Neural crest cell (in vitro differentiated cells): Measurements from ENCODE around the gene SEMA4C. TPM values are rescaled to one million over a fixed set of nuclear protein-coding genes. Genes with fewer than 3 reads are reported as not detected.

Source experiments
- DNase-seq: peaks from one replicate; pipeline ENCODE4 v3.0.0; 2021; ENCODE audit warnings: low read depth, mixed read lengths, low spot score
- H3K27ac Mint-ChIP-seq: one replicate; pipeline ENCODE4 v1.8.0; 2021; ENCODE audit warnings: mild to moderate bottlenecking, mixed read lengths; ENCODE audit not compliant: unreplicated experiment
- H3K27me3 Mint-ChIP-seq: 2 replicates; pipeline ENCODE4 v1.8.0; 2021; ENCODE audit warnings: low read depth, mild to moderate bottlenecking, mixed read lengths
- H3K36me3 Mint-ChIP-seq: 2 replicates; pipeline ENCODE4 v1.8.0; 2021; ENCODE audit warnings: low read depth, mild to moderate bottlenecking, mixed read lengths
- H3K4me1 Mint-ChIP-seq: 2 replicates; pipeline ENCODE4 v1.8.0; 2021; ENCODE audit warnings: mixed read lengths
- H3K4me3 Mint-ChIP-seq: one replicate; pipeline ENCODE4 v1.8.0; 2021; ENCODE audit warnings: mild to moderate bottlenecking, mixed read lengths
- H3K9me3 Mint-ChIP-seq: 2 replicates; pipeline ENCODE4 v1.8.0; 2021; ENCODE audit warnings: mixed read lengths
- total RNA-seq: library from RNA; stranded (reverse); gene quantifications from 2 replicates; pipeline ENCODE4 v1.2.1, GENCODE V29; 2021
- TF ChIP-seq, protein P1 (sequence below): fragments of 200-600 bp; sonication (generic); conservative IDR thresholded peaks from 2 replicates; pipeline ENCODE4 v1.5.0; 2021; ENCODE audit warnings: antibody characterized with exemption, mild to moderate bottlenecking

SEMA4C gene
- total RNA-seq, 1 donor from 2014 or later = 103 TPM

- peaks cover 9% of the 10 kb centered on the region for H3K36me3 Mint-ChIP-seq
- H3K9me3 Mint-ChIP-seq = no peaks in the 10 kb centered on the region
- no peaks in the 10 kb centered on the region for H3K27me3 Mint-ChIP-seq
- H3K4me1 Mint-ChIP-seq = peaks cover 22% of the 10 kb centered on the region
- no peak for DNase-seq
- TF ChIP-seq, protein P1, sequence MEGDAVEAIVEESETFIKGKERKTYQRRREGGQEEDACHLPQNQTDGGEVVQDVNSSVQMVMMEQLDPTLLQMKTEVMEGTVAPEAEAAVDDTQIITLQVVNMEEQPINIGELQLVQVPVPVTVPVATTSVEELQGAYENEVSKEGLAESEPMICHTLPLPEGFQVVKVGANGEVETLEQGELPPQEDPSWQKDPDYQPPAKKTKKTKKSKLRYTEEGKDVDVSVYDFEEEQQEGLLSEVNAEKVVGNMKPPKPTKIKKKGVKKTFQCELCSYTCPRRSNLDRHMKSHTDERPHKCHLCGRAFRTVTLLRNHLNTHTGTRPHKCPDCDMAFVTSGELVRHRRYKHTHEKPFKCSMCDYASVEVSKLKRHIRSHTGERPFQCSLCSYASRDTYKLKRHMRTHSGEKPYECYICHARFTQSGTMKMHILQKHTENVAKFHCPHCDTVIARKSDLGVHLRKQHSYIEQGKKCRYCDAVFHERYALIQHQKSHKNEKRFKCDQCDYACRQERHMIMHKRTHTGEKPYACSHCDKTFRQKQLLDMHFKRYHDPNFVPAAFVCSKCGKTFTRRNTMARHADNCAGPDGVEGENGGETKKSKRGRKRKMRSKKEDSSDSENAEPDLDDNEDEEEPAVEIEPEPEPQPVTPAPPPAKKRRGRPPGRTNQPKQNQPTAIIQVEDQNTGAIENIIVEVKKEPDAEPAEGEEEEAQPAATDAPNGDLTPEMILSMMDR = no peak
- peak overlapping the region; percentile 51 for H3K4me3 Mint-ChIP-seq
- H3K27ac Mint-ChIP-seq = no peak overlapping the region
Observed at GRCh38 chr2:96853321-96853720, 16.6 kb downstream of the SEMA4C start.

DNA sequence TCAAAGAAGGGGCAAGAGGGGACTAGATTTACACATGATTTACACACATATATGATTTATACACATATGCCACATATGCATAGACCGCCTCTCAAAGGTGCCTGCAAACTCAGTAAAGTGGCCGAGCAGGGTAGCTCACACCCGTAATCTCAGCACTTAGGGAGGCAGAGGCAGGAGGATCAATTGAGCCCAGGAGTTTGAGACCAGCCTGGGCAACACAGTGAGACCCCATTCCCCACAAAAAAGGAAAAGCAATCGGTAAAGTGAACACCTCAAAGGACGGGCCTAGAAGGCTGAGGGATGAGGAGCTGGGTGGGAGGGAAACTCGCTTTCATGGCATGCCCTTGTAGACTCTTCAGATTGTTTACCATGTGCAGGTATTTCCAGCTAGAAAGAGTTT, 17.2 kb downstream of the SEMA4C start:
- peaks cover 29% of the 10 kb centered on the region for H3K4me1 Mint-ChIP-seq
- H3K4me3 Mint-ChIP-seq = peak overlapping the region; percentile 77
- TF ChIP-seq, protein P1 = no peak
- H3K9me3 Mint-ChIP-seq = no peaks in the 10 kb centered on the region
- H3K36me3 Mint-ChIP-seq = peaks cover 12% of the 10 kb centered on the region
- no peak overlapping the region for H3K27ac Mint-ChIP-seq
- H3K27me3 Mint-ChIP-seq = no peaks in the 10 kb centered on the region
- DNase-seq = no peak

GRCh38 chr2:96848264-96848663, 21.6 kb downstream of the SEMA4C start:
- peaks cover 17% of the 10 kb centered on the region for H3K4me1 Mint-ChIP-seq
- no peak overlapping the region for H3K27ac Mint-ChIP-seq
- TF ChIP-seq, protein P1 = no peak
- H3K4me3 Mint-ChIP-seq = peak overlapping the region; percentile 60
- no peaks in the 10 kb centered on the region for H3K27me3 Mint-ChIP-seq
- DNase-seq = no peak
- H3K9me3 Mint-ChIP-seq = no peaks in the 10 kb centered on the region
- peaks cover 15% of the 10 kb centered on the region for H3K36me3 Mint-ChIP-seq

- DNase-seq = no peak
- Mint-ChIP-seq H3K4me3 (peak overlapping the region; percentile 60), H3K36me3 (peaks cover 15% of the 10 kb centered on the region), H3K4me1 (peaks cover 21% of the 10 kb centered on the region), H3K27me3 (no peaks in the 10 kb centered on the region), H3K9me3 (no peaks in the 10 kb centered on the region), H3K27ac (no peak overlapping the region)
- TF ChIP-seq, protein P1 = no peak
Observed at GRCh38 chr2:96847586-96847985, 22.3 kb downstream of the SEMA4C start.

DNA sequence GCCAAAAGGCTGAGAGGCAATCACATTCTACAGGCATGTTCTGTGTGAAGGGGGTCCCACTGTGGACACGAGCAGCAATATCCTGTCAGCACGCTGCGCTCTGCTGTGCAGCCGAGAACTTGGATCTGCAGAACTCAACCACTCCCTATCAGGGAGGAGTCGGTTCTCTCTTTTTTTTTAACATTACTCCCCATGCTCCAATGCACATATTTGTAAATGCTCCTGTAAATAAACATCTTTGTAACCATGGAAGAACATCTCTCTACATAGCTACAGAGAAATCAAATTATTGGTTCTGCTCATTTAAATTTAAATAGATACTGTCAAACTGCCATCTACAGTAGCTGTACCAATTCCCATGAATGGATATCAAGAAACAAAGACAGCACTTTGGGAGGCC, 23.1 kb downstream of the SEMA4C start:
- peaks cover 25% of the 10 kb centered on the region for H3K4me1 Mint-ChIP-seq
- TF ChIP-seq, protein P1 = no peak
- no peak overlapping the region for H3K4me3 Mint-ChIP-seq
- no peak for DNase-seq
- no peaks in the 10 kb centered on the region for H3K27me3 Mint-ChIP-seq
- H3K9me3 Mint-ChIP-seq = no peaks in the 10 kb centered on the region
- H3K36me3 Mint-ChIP-seq = peaks cover 15% of the 10 kb centered on the region
- no peak overlapping the region for H3K27ac Mint-ChIP-seq

DNA sequence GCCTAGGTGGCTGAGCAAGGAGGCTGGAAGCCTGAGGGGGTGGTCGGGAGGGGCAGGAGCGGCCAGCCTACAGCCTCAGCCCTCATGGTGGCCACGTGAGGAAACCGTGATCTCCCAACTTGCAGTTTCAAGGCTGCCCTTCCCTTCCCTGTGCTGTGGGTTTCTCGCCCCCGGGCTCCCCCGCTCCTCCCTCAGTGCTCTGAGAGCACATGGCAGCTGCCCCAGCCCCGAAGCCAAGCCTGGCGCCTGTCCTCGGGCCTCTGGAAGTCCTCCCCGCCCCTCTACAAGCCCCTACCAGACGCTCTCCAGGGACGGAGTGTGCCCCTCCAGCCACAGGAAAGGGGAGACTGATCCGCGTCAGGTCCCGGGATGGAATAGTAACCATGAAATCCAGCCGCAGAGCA, 25.5 kb downstream of the SEMA4C start:
- no peaks in the 10 kb centered on the region for H3K9me3 Mint-ChIP-seq
- TF ChIP-seq, protein P1 = no peak
- peaks cover 15% of the 10 kb centered on the region for H3K36me3 Mint-ChIP-seq
- peaks cover 25% of the 10 kb centered on the region for H3K4me1 Mint-ChIP-seq
- no peak overlapping the region for H3K4me3 Mint-ChIP-seq
- H3K27me3 Mint-ChIP-seq = no peaks in the 10 kb centered on the region
- H3K27ac Mint-ChIP-seq = peak overlapping the region; percentile 12
- DNase-seq = no peak
